Adrenal gland (tissue), 5 donors: Measurements from ENCODE around the gene CASKIN2.

Experiments used
- CTCF ChIP-seq, 6 experiments: fragments of 450-650 bp in 4 of 6; fragments of 200-600 bp in 2 of 6; sonication (generic) in 1 of 6; IDR thresholded peaks; 1 replicate in 5 of 6; 2 replicates in 1 of 6; pipeline versions ENCODE4 v1.5.1 to v1.8.0; 2016 to 2021; ENCODE audit warnings: antibody characterized with exemption in 6 of 6, mild to moderate bottlenecking in 2 of 6, moderate library complexity in 1 of 6
- POLR2A ChIP-seq, 2 donors: fragments of 450-650 bp; IDR thresholded peaks; one replicate each; pipeline ENCODE4 v1.6.1; 2017; ENCODE audit warnings: antibody characterized with exemption in 2 of 2, mild to moderate bottlenecking in 2 of 2, moderate library complexity in 1 of 2
- donor health status: DM: no; HTN: no; CAD: no.

- TF ChIP-seq CTCF (IDR thresholded peaks at IDR 0.05) = no peak
- no peak for TF ChIP-seq POLR2A (IDR thresholded peaks at IDR 0.05)
Measured at GRCh38 chr17:75498039-75498725, 17.2 kb downstream of the CASKIN2 start.
